Esophagus mucosa (tissue), 1 donor: ENCODE measurements around the gene CAMK2B. TPM values are rescaled to one million over a fixed set of nuclear protein-coding genes. Genes with fewer than 3 reads are reported as not detected.

Experiments used
- ATAC-seq: fragments of 200-7000 bp; cut with Tn5 transposase; one replicate; pipeline ENCODE4 v1.9.1; 2020
- total RNA-seq: library from RNA; stranded (reverse); gene quantifications from one replicate; pipeline ENCODE4 v1.2.4, GENCODE V29; 2023
- donor health status: DM: yes; HTN: yes; CAD: no.

Gene CAMK2B
- total RNA-seq, 1 donor from 2014 or later = 1.1 TPM

DNA sequence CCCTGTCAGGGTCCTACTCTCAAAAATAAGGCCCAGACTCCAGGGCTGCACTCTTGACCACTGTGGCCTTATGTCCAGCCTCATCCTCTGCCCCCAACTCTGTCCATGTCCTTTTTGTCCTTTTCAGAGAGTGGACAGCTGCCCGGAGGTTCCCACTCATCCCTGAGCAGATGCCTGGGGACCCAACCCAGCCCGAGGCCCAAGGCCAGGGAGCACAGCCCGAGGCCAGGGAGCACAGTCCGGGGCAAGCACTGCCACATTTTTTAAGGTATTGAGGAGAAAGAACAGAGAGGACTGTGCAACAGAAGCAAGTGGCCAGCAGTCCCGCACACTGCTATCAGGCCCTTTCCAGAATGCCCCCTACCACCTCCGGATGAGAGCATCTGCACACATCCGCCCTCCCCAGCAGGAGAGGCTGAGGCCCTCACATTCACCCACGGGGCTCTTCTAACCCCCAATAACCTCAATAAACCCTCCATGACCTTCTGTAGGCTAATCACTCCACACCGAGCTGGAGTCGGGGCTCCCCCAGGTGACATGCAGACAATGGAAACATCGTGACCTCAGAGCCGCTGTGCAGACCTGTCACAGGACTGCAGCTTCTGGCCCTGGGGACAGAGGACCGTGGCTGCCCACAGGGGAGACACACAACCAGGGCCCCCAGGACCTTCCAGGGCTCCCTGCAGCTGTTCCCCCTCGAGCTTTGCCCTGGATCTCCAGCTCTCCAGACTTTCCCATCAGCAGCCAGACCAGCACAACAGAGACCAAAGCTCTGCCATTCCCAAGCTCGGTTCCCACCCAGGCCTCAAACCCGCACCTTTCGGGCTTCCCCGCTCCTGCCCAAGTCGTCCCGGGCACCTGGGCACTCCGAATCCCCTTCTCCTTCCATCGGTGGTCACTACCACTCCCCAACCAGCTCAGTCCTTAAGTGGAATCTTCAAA, 51.4 kb downstream of the CAMK2B start:
- ATAC-seq = no peak

DNA sequence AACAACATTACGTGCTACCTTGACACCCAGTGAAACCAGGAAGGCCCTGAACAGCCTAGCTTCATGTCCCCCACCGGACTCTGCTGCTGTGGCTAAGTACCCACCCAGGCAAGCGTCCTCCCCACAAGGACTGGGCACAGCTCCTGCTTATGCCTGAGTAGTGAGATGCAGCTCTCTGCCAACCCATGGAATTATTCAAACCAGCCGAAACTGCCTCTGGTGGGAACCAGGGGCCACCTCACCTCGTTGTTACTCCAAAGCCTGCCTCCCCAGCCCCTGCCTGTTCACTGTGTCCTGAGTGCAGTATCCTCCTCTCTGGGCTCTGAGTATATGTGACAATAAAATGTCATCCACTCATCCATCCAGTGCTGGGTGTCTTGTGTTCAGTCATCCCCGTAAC, 52.4 kb downstream of the CAMK2B start:
- no peak for ATAC-seq

DNA sequence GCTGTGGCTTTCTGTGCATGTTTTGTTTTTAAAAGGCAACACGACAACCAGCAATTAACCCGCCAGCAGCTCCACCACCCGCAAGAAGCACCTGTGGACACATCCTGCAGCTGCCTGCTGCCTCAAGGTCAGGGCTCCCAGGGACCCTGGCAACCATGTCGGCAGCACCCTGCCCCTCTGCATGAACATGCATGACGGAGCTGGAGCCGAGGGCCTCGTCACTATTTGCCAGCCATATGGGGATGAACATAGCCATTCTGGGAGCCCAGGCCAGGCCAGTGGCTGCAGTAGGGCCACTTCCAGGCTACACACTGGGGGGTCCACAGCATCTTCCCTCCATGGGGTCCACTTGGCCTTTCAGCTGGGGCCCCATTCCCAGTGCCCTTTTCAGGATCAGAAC, 52.9 kb downstream of the CAMK2B start:
- ATAC-seq = no peak

DNA sequence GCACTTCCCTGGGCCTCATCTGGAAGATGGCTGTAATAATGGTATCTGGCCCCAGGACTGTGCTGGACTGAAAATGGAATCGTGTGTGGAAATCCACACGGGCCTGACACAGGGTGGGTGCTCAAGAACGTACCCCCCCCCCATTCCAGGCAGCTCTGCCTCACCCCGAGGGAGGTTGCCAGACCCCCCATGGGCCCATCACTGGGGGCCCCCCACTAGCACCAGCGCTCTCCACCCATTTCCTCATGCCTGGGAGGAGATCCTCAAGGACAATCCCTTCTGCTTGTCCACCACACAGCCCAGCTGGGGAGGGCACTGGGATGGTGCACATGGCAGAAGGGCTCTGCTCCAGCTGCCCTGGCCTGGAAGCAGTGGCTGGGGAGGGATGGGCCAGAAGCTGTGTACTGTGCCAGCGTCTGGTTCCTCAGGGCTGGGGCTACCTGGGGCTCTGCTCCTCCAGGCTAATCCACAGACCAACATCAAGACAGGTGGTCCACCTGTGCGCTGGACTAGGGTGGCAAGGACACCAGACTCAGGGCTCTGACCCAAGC, 55.4 kb downstream of the CAMK2B start:
- ATAC-seq = no peak

DNA sequence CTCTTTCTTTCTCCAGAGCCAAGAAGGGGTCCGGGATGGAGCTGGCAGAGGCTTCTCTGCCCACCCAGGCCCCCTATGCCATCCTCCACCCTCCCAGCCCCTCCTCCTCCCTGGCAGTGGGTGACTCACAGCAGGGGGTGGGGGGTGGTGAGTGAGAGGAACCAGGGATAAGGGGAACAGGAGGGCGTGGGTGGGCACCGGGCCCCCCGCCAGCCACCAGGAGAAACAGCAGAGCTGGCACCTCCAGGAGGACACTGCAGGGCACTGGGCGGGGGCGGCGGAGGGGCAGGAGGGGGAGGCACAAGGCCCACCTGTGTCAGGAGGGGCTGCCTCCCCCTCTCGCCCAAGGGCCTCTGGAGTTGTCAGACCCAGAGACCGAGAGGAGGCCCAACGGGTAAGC, 56.0 kb downstream of the CAMK2B start:
- ATAC-seq = no peak

DNA sequence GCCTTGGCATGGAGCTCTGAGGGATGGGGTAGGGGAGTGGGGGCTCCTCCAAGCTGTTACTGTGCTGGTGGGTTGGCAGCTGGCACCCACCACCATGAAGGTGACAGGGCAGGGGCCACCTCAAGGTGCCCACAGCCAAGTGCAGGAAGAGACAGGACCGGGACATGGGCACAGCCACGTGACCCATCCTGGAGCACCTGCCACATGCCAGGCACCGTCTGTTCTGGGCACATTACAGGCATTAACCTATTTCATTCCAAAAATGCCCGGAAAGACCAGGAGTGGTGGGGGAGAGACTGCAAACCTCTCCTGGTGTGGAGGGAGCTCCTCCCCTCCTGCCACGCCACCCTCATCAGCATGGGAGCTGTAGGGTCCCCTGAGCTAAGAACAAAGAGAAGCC, 56.7 kb downstream of the CAMK2B start:
- no peak for ATAC-seq

DNA sequence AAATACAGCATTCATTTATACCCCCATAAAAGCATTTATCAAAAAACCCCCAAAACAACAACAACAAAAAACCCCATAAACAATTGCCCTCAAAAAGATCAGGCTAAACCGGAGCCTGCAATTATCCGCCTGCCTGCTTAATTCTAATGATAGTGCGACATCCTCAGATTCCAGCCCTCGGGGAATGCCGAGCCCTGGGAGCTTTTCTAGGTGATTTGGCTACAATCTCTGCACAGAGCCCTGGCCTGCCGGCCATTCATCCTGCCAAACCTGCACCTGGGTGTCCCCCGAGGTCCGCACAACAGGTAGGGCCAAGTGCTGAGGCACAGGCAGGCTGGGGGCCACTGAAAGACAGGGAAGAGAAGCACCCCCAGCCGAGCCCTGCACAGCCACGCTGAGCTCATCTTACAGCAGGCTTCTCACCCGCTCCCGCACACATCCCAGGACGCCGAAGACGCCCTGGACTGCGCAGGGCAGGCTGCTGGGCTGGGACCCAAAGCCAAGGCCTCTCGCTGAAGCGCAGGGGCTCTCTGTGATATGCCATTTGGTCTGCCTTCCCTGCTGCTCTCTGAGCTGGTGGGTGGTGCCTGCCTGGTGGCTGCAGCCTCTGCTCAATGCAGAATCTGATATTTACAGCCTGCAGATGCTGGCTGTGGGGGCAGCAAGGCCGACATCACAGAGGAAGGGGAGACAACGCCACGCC, 57.5 kb downstream of the CAMK2B start:
- no peak for ATAC-seq

DNA sequence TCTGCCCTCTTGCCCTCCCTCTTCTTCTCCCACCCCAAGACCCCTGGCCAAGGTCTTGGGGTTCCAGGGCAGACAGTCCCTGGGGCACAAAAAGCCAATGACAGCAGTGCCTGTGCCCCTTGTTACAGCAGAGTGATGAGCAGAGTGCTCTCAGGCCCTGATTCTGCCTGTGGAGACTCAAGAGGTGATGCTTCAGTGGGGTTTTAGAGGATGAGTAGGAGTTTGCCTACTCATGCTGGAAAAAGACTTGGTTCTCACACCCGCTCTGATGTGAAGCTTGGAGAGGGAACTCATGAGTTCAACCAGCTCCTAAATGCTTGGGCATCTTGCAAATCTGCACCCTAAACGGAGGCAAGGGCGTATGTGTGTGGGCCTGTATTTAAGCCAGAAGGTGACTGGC, 58.2 kb downstream of the CAMK2B start:
- no peak for ATAC-seq

DNA sequence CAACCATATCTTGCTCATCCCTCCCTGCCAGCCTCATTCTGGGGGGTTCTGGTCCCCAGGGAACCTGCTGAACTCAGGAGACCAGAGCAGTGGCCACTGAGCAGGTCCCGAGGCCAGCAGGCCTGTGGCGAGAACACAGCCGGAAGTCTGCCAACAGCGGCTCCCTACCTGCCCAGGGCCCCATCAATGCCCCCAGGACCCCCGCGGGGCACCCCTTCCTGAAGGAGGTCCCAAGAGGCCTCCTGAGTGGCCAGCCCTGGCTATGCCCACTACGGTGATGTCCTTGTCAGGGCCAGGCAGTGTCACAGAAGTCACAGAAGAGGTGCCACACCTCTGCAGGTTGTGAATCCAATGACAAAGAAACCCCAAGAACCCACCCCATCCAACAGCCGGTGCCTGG, 58.9 kb downstream of the CAMK2B start:
- no peak for ATAC-seq

DNA sequence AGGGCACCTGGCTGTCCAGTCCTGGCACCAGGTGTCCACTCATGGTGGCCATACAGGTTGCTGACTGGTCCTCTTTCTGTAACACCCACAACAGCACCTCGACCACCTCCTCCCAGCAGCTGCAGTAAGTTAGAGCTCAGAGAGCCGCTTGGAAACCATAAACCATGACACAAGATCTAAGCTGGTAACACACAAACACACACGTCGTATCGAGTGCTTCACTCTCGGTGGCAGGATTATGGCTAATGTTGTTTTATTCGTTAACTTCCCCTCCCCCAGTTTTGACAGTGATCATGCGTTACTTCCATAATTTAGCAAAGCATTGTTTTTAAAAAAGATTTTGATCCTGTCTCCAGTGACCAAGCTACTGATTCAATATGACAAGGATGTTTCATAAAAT, 59.7 kb downstream of the CAMK2B start:
- no peak for ATAC-seq

DNA sequence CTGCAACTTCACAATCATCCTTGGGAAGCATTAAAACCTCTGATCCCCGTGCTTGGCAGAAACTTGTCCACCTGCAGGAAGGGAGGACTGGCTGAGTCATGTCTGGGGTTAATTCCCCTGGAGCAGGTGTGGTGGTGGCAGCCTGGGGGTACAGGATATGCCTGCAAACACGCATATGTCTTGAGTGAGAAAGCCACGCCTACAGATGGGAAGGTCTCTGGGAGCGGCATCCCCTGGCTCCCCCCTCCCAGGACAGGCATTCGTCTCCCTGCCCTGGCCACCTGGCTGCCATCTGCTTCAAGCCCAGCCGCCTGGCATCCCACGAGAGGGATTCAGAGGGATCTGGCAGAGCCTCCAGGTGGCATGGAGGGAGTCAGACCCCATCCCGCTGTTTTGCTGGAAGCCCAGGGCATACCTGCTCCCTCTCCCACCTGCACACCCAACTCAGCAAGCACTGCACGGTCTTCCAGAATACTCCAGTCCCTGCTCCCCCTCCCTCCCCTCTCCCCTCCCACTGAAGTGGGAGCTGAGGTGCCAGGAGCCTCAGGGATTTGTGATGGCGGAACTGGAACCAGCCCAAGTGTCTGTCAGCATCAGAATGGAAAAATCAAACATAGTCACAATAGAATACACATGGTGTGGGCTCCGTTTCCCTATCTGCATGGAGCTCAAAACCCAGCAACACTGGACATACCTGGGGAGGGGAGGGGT, 61.0 kb downstream of the CAMK2B start:
- peak; percentile 81 for ATAC-seq

DNA sequence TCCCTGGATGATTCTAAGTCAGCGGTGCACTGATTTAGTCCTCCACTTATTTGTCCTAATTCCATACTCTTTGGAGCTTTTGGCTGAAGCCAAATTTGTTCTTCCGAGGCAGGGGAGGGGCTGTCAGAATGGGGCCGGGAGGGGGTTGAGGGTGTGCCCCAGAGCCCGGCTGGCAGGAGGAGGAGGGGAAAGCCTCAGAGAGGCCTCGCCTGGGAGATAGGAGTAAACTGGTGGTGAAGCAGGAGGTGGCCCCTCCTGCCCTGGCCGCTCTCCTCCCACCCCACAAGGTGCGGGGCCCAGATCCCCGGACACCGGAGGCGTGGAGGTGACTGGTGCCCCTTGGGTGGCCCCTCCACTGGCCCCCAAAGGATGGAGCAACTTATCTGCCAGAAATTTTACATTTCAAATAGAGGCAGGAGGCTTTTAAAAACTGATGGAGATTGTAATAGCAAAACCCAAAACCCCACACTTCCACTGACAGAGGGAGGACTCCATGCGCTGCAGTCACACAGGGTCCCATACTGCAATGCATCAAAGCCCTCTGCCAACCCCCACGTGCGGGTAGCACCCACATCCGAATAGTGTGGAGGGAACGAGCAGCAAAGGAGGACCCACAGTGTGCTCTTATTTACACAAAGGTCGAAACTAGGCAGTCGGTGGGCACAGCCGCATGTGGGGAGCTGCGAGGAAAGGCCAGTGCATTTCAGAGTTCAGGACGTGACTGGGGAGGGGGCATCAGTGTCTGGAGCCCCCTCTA, 61.9 kb downstream of the CAMK2B start:
- no peak for ATAC-seq

DNA sequence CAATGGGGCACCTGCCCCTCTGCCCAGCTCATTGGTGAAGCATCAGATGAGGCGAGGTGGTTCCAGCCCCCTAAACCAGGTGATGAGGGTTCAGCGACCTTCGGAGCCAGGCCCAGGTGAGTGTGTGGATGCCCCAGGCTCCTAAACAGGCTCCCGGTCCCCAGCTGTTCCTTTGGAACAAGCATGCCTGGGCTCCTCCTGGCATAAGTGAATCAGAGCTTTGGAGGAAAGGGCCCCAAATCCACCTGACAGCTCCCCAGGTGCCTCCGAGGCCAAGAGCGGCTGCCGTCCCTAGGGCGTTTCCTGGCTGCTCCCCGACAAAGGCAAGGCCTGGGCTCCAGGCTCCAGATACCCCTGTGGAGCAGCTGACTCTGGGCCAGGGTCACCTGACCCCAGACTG, 63.4 kb downstream of the CAMK2B start:
- peak; percentile 8 for ATAC-seq

DNA sequence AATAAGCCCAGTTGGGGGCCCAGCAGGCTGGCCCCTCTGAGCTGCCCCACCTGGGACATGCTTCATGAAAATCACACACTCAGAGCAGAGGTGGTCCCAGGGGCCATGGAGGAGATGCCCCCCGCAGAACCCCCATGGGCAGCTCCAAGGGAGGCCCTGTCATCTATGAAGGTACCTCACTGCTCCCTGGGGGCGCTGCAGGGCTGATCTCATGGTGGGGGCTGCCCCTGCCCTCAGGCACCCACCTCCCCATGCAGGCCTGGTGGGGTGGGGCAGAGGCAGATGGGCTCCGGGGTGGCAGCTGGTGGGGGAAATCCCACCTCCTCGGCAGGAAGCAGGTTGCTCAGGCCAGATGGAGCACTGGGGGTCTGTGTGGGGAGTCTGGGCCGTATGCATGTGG, 64.2 kb downstream of the CAMK2B start:
- no peak for ATAC-seq

DNA sequence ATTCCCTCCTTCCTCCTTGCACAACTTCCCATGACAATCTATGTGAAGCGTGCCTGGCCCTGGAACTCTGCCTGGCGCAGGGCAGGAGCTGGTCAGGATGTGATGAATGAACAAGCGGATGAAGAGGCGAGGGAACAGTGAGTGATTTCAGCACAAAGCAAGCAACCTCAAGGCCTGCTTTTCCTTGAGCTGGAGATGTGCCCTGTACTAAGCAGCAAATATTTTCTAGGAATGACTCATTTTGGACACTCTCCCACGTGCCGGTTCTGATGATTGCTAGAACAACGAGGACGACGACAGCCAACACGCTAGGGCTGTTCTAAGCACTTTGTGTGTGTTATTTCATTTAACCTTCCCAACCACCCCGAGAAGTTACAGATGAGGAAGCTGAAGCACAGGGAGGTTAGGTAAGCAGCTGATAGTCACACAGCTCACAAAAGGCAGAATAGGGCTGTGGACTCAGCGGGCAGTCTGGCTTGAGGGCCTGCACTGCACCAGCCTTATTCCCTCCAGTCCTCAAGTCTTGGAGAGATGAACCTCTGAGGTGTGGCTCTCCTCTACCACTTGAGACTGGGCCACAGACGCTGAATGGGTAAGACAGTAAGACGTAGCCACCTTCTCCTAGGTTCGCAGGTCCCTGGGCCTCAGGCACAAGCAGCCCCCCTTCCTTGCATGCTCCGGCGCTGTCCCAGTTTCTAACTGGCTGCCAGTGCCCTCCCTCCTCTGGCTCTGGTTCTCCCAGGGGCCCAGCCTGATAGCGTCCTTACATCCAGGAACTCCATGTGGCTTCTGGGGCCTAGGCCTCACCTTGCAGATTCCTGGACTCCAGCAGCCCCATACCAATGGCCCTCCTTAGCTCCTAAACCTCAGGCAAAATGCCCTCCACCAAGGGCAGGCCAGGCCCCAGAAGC, 65.6 kb downstream of the CAMK2B start:
- ATAC-seq = peak; percentile 15

DNA sequence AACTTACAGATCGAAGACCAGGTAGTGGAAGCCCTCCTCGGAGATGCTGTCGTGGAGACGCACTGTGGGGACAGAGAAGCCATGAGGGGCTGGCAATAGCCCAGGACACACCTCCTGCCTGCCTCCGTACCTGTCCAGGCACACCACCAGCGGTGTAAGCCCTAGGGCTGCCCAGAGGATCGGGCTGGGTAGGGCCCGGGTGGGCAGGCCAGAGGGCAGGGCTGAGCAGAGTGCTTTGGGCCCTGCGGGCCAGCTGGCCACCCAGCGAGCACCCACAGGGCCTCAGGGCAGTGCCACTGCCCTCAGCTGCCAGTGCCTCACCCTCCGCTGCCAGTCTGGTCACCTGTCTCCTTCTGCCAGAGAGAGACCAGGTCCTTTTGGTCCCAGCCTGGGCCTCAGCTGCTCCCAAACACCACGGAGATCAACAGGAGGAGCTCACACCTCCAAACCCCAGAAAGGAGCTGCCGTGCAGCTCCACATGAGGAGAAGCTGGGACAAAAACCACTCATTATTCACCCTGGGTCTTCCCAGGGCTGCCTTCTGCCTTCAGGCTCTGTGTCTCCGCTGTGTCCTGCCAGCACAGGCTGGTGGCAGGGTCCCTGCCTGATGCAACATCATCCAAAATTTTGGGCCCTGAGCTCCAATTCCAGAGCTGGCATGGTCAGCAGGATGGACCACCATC, 66.4 kb downstream of the CAMK2B start:
- peak; percentile 6 for ATAC-seq

DNA sequence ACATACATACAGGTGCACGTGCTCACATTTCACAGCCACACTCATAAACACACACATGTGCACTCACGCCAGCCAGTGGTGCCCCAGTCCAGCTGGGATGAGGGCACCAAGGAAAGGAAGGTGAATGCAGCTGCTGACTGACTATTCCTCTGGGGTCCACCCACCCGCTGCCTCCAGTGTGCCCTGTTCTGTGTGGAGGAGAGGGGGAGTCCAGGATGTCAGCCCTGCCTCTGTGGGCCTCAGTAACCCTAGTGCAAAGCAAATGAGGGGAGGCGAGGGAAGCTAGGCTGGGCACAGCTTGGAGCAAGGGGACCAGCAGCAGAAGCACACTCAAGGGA, 67.0 kb downstream of the CAMK2B start:
- no peak for ATAC-seq

DNA sequence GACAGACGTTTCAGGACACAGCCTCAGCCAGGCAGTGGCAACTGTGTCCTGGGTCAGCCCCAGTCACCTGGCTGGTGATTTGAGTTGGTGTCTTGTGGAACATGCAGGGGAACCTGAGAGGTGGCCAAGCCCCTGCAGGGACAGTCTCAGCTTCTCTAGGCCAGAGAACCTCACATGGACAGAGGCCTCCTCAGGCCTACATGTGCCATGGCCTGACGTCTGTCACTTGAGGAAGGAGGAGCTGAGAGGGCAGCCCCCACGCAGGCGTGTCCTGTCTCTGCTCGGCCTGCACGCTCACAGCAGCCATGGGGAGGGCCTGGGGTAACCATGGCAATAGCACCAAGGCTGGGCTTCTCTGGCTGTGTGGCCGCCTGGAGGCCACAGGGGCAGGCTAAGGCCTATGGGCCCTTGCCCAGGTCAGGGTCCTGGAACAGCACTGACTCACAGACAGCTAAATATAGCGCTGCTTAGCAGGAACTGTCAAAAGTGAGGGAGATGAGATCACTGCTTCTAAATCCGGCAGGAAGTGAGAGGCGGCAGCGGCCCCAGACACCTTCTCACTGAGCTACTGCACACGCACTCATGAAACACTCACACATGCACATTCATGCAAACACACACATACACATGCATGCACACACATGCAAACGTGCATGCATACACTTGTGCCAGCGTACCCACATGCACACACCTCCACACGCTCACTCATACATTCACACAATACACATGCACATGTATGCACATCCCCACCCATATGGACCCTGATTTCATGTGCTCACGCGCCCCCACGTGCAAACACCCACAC, 67.6 kb downstream of the CAMK2B start:
- peak; percentile 76 for ATAC-seq

DNA sequence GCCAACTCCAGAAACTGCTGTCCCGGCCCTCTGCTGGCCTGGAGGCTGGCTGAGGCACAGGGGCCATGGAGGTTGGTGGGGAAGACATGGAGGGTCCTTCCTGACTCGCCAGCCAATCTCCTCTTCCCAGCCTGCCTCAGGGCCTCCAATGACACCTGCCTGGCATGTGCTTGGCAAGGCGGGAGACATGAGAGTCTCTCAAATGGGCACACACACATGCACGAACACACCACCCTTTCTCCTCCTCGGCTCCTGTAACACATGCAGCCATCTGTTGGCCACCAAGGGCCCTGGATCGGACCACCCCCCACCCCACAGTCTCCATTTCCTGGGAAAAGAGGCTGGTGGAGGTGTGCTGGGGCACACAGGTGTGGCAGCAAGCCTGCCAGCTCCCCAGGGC, 68.2 kb downstream of the CAMK2B start:
- ATAC-seq = no peak

DNA sequence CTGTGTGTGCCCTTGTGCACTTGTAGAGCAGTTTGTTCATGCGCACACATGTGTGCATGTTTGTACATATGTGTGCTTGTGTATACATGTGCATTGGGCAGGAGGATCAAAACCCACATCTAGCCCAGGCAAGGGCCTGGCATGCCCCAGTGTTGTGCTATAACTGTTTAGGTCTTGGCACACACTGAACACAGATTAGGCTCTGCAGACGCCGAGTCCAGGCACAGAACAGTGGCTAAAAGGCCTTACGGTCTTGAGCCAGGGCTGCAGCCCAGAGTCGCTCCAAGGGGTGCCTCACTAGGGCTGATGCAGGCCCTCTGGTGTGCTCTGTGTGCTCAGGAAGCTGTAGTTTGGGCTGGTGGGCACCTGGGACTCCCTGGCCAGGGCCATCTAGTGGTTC, 68.9 kb downstream of the CAMK2B start:
- ATAC-seq = no peak
